ENCODE results near the gene ZFAND2B.

DNA sequence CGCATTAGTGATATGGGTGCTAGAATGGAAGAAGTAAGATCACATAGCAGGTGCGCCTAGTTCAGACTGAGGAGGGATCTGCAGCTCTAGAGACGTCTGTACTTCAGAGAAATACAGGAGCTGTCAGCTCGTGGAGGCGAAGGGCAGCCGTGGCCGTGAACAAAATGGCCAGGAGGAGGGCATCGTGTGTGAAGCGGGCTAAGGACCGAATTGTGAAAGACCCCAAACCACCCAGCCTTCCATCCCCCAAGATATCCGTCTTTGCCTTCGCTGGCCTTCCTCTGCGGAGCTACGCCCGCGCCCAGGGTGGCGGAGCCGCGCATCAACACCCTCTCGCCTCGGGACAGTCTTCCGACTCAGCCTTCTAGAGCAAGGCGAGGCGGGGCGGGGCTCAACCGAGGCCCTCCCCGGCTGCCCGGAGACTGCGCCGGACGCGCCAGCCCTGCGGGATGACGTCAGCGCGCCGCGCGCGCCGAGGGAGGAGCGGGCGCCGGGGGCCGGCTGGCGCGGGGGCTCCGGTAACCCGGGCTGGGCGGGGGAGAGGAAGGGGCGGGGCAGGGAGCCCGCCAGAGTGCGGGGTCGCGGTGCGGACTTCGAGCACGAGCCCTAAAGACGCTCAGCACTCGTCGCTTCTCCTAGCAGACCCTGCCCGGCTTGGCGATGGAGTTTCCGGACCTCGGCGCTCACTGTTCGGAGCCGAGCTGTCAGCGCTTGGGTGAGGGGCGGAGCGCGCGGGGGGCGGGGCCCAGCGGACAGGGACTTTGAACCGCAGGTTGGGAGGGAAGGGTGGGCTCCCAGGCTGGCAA, at the start of gene ZFAND2B:
- TF ChIP-seq, protein P1, sequence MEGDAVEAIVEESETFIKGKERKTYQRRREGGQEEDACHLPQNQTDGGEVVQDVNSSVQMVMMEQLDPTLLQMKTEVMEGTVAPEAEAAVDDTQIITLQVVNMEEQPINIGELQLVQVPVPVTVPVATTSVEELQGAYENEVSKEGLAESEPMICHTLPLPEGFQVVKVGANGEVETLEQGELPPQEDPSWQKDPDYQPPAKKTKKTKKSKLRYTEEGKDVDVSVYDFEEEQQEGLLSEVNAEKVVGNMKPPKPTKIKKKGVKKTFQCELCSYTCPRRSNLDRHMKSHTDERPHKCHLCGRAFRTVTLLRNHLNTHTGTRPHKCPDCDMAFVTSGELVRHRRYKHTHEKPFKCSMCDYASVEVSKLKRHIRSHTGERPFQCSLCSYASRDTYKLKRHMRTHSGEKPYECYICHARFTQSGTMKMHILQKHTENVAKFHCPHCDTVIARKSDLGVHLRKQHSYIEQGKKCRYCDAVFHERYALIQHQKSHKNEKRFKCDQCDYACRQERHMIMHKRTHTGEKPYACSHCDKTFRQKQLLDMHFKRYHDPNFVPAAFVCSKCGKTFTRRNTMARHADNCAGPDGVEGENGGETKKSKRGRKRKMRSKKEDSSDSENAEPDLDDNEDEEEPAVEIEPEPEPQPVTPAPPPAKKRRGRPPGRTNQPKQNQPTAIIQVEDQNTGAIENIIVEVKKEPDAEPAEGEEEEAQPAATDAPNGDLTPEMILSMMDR (conservative IDR thresholded peaks at IDR 0.05; ENCODE audit: low read depth, low read length), result no peak
- TF ChIP-seq EZH2phosphoT487 (IDR thresholded peaks at IDR 0.05; ENCODE audit: borderline replicate concordance, low read length), result no peak
- no peak for TF ChIP-seq EZH2 (IDR thresholded peaks at IDR 0.05; ENCODE audit: low read length, unreplicated experiment)
